ENCODE data around the gene DNAJC5. TPM values are rescaled to one million over a fixed set of nuclear protein-coding genes. Genes with fewer than 3 reads are reported as not detected.
"Not testable (repeated sequence)": the region's sequence is repeated elsewhere in the genome, so short reads cannot be mapped to it uniquely, and the experiment has no call there.

Gene DNAJC5
- total and polyA plus RNA-seq, 2 of the 8 experiments (the other 6 are each of a cell fraction or from before 2014, with no cell fraction given), result 19.2 to 31.2 TPM

GRCh38 chr20:63960654-63961621 is 66.0 kb downstream of the DNAJC5 start:
- H3K27ac ChIP-seq (ENCODE audit: low read depth, low read length); H2AFZ ChIP-seq (ENCODE audit: low read length); H3K14ac ChIP-seq (ENCODE audit: insufficient read length); H2AK5ac ChIP-seq (ENCODE audit: low read depth, low read length); H2BK15ac ChIP-seq (ENCODE audit: low read length); H3K23me2 ChIP-seq (ENCODE audit: low read depth, low read length); H3K23ac ChIP-seq (ENCODE audit: insufficient read length); H3K4ac ChIP-seq (replicated peaks; ENCODE audit: insufficient read length, low read depth, low read length); H3K79me1 ChIP-seq (ENCODE audit: low read depth, low read length); H4K20me1 ChIP-seq (replicated peaks in 1 of 2; ENCODE audit: control insufficient read depth in 1 of 2, insufficient read depth in 2 of 2, low read length in 2 of 2); DNase-seq (ENCODE audit: low read depth in 1 of 2, low spot score in 2 of 2); H2BK12ac ChIP-seq (ENCODE audit: low read depth, low read length); H3K79me2 ChIP-seq (ENCODE audit: control insufficient read depth in 1 of 2, insufficient read depth in 2 of 2, low read length in 2 of 2); H3K4me2 ChIP-seq (ENCODE audit: insufficient read depth in 1 of 2, low read depth in 2 of 2, low read length in 2 of 2); H2BK120ac ChIP-seq (replicated peaks; ENCODE audit: low read depth, low read length); H3K27me3 ChIP-seq (replicated peaks in 1 of 4; ENCODE audit: control insufficient read depth in 3 of 4, extremely low read depth in 1 of 4, insufficient read depth in 3 of 4, low read length in 3 of 4); H4K91ac ChIP-seq (replicated peaks; ENCODE audit: insufficient read length, low read length); H4K5ac ChIP-seq (ENCODE audit: insufficient read length, low read depth, low read length); H3K56ac ChIP-seq (replicated peaks; ENCODE audit: insufficient read length, low read depth, low read length); H3K4me3 ChIP-seq (ENCODE audit: extremely low read depth in 1 of 4, insufficient read depth in 2 of 4, low read depth in 3 of 4, low read length in 4 of 4); FAIRE-seq; H3K18ac ChIP-seq (ENCODE audit: extremely low read depth, low read length); H4K8ac ChIP-seq (ENCODE audit: extremely low read depth, insufficient read depth, low read length); H2BK20ac ChIP-seq (ENCODE audit: low read length); H3K9ac ChIP-seq (replicated peaks in 1 of 4; ENCODE audit: extremely low read depth in 1 of 4, low read depth in 3 of 4, low read length in 3 of 4); H2BK5ac ChIP-seq (ENCODE audit: low read depth, low read length): not testable (repeated sequence)
- POLR2A ChIA-PET (ENCODE audit: partially characterized antibody), result interaction anchor here (0.5 to 1.5 kb wide), 6 partner anchors 9 to 96 kb away, joined by 3 to 5 read pairs (median 3); partner anchors contain the start of genes PRPF6 and TPD52L2
- H3K9me3 ChIP-seq (ENCODE audit: insufficient read depth in 2 of 2, low read depth in 1 of 2, low read length in 1 of 2), result peaks cover 15 to 25% of the 10 kb centered on the region in 2 experiments
- peaks cover 0 to 19% (median 12%) of the 10 kb centered on the region in 4 experiments; a peak in 6 of 7 replicates for H3K4me1 ChIP-seq (replicated peaks in 1 of 4; ENCODE audit: control insufficient read depth in 3 of 4, insufficient read depth in 4 of 4, low read length in 3 of 4)
- peaks cover 15 to 43% (median 32%) of the 10 kb centered on the region in 4 experiments; a peak in 6 of 8 replicates for H3K36me3 ChIP-seq (ENCODE audit: control insufficient read depth in 2 of 4, insufficient read depth in 4 of 4, low read length in 3 of 4)
- 89% methylated on average over 15 of the region's 15 CpGs; no CpG with 5 or more reads in 1 of the 2 experiments for WGBS, 2 experiments (ENCODE audit: extremely low coverage in 1 of 2, insufficient coverage in 1 of 2, insufficient read length in 1 of 2, insufficient replicate concordance in 2 of 2, low coverage in 1 of 2, low lambda C conversion rate in 2 of 2, missing lambda C conversion rate in 1 of 2)
- CTCF ChIA-PET (ENCODE audit: partially characterized antibody), result interaction anchor here (0.7 to 3.7 kb wide), 3 partner anchors 13 to 488 kb away, joined by 3 to 13 read pairs (median 3); partner anchors contain the start of gene PRPF6

Data from H1 (cell line).